Measurements from ENCODE around the gene MREG.

DNA sequence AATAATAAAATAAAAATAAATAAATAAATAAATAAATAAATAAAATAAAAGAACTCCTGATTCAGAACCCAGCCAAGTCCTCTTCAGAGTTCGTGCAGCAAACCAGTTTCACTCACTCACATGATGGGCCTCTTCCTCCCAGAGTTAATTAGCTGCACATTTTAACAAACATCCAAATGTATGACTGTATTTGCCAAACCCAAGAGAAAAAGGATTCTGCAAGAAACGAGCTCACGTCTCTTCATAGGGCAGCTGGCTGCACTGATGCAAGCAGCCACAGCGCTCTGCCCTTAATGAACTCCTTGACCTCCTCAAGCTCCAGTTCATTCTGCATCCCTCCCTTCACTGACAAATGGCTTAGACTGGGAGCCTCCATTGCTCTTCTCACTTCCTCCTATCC, 55.1 kb downstream of the MREG start:
- TF ChIP-seq, protein P1, sequence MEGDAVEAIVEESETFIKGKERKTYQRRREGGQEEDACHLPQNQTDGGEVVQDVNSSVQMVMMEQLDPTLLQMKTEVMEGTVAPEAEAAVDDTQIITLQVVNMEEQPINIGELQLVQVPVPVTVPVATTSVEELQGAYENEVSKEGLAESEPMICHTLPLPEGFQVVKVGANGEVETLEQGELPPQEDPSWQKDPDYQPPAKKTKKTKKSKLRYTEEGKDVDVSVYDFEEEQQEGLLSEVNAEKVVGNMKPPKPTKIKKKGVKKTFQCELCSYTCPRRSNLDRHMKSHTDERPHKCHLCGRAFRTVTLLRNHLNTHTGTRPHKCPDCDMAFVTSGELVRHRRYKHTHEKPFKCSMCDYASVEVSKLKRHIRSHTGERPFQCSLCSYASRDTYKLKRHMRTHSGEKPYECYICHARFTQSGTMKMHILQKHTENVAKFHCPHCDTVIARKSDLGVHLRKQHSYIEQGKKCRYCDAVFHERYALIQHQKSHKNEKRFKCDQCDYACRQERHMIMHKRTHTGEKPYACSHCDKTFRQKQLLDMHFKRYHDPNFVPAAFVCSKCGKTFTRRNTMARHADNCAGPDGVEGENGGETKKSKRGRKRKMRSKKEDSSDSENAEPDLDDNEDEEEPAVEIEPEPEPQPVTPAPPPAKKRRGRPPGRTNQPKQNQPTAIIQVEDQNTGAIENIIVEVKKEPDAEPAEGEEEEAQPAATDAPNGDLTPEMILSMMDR (IDR thresholded peaks at IDR 0.05), result no peak
- no peak for TF ChIP-seq HOXB5 (CRISPR knock-in tag; IDR thresholded peaks at IDR 0.05)
- TF ChIP-seq CEBPB (IDR thresholded peaks at IDR 0.05), result no peak
- TF ChIP-seq NR3C1 (IDR thresholded peaks at IDR 0.05), result no peak
- TF ChIP-seq, protein P2, sequence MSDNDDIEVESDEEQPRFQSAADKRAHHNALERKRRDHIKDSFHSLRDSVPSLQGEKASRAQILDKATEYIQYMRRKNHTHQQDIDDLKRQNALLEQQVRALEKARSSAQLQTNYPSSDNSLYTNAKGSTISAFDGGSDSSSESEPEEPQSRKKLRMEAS (IDR thresholded peaks at IDR 0.05), result no peak
- TF ChIP-seq CBX8 (IDR thresholded peaks at IDR 0.05), result no peak
- TF ChIP-seq POLR2A (IDR thresholded peaks at IDR 0.05; ENCODE audit: low read length), result no peak
- TF ChIP-seq, protein P3, sequence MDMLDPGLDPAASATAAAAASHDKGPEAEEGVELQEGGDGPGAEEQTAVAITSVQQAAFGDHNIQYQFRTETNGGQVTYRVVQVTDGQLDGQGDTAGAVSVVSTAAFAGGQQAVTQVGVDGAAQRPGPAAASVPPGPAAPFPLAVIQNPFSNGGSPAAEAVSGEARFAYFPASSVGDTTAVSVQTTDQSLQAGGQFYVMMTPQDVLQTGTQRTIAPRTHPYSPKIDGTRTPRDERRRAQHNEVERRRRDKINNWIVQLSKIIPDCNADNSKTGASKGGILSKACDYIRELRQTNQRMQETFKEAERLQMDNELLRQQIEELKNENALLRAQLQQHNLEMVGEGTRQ (IDR thresholded peaks at IDR 0.05), result no peak
- TF ChIP-seq EP300 (IDR thresholded peaks at IDR 0.05), result no peak
- no peak for TF ChIP-seq CBX2 (IDR thresholded peaks at IDR 0.05; ENCODE audit: borderline replicate concordance, low read depth)

All from A549 (cell line).